K562 treated with DMSO at 1 percent for 48 hours (cell line): ENCODE measurements around the gene FAM234A. TPM values are rescaled to one million over a fixed set of nuclear protein-coding genes. Genes with fewer than 3 reads are reported as not detected.

Source experiments
- total RNA-seq: library from RNA; unstranded; fragments of 300-600 nt; gene quantifications from 2 replicates; pipeline ENCODE4 v1.2.3, GENCODE V29; 2022; ENCODE audit warnings: low replicate concordance; ENCODE audit errors: extremely low read depth

The FAM234A gene
- total RNA-seq, result not detected in 2 replicates

GRCh38 chr16:234468-235305, at the start of gene FAM234A:
TSS of gene FAM234A (plus strand) at chr16:234821. CDS start at chr16:254414, 19,593 bp downstream.

GRCh38 chr16:228852-229730, 5.5 kb upstream of the FAM234A start, which contains the start of gene LUC7L:
TSS of gene LUC7L (minus strand) at chr16:229449. CDS start at chr16:229339, 110 bp downstream.

GRCh38 chr16:275786-276232, 41.2 kb downstream of the FAM234A start, which contains the start of gene RGS11:
TSS of gene RGS11 (minus strand) at chr16:275944. CDS start at chr16:275911, 33 bp downstream.

DNA sequence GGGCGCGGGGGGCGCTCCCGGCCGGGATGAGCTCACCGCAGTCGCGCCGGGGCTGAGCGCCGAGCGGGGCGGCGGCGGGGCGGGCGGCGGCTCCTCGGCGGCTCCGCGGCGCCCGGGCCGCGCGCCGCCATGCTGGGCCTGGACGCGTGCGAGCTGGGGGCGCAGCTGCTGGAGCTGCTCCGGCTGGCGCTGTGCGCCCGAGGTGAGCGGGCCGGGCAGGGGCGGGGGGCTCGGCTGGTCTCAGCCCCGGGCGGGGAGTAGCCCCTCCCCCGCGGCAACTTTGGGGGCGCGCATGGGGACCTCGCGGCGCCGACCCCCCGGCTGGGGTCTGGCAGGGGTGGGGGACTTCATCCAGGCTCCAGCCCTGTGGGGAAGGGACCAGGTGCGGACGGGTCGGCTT, 45.9 kb downstream of the FAM234A start, which contains the start of gene ARHGDIG:
TSS of gene ARHGDIG (plus strand) at position 40 of the 400 bp plus-strand sequence. CDS start at position 130, 90 bp downstream.

DNA sequence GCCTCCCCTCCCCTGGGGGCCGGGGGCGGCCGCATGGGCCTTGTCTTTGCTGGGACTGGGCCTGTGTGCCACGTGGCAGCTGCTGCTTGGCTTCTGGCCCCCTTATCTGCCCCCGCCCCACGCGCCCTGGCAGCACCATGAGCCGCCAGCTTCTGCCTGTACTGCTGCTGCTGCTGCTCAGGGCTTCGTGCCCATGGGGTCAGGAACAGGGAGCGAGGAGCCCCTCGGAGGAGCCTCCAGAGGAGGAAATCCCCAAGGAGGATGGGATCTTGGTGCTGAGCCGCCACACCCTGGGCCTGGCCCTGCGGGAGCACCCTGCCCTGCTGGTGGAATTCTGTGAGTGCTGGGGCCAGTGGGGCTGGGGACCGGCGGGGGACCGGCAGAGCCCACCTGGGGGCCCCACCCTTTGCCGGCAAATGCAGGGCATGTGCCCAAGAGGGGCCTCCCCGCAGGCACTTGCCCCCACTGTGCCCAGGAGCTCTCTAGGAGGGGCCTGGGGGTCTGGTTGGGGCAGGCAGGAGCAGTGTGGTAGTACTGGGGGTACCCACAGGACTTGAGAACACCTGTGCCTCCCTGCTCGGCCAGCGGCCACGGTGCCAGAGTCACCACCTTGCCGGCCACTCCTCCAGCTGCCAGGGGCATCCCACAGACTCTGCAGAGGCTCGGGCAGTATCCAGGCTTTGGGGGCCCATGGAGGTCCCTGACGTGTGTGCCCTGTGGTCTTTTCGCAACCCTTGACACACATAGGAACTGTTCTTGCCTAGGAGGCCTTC, 48.6 kb downstream of the FAM234A start, which contains the start of gene PDIA2:
TSS of gene PDIA2 (plus strand) at position 132 of the 773 bp plus-strand sequence. CDS start at position 138, 6 bp downstream.

Other genes with a start within 250 kb of the FAM234A start
- not detected in 2 replicates for gene POLR3K, start 181.2 kb upstream of the FAM234A start, total RNA-seq
- gene SNRNP25, start 181.0 kb upstream of the FAM234A start, total RNA-seq, result not detected in 2 replicates
- gene RHBDF1, start 162.2 kb upstream of the FAM234A start, total RNA-seq, result not detected in 2 replicates
- not detected in 2 replicates for gene MPG, start 156.6 kb upstream of the FAM234A start, total RNA-seq
- gene NPRL3, start 96.1 kb upstream of the FAM234A start, total RNA-seq, result not detected in 2 replicates
- not detected in 2 replicates for gene HBZ, start 82.2 kb upstream of the FAM234A start, total RNA-seq
- not detected in 2 replicates for gene HBM, start 68.8 kb upstream of the FAM234A start, total RNA-seq
- not detected in 2 replicates for gene HBA2, start 61.9 kb upstream of the FAM234A start, total RNA-seq
- gene HBA1, start 58.1 kb upstream of the FAM234A start, total RNA-seq, result not detected in 2 replicates
- gene HBQ1, start 54.4 kb upstream of the FAM234A start, total RNA-seq, result not detected in 2 replicates
- not detected in 2 replicates for gene LUC7L, start 5.4 kb upstream of the FAM234A start, total RNA-seq
- not detected in 2 replicates for gene RGS11, start 41.1 kb downstream of the FAM234A start, total RNA-seq
- not detected in 2 replicates for gene ARHGDIG, start 45.8 kb downstream of the FAM234A start, total RNA-seq
- gene PDIA2, start 48.3 kb downstream of the FAM234A start, total RNA-seq, result not detected in 2 replicates
- gene AXIN1, start 117.9 kb downstream of the FAM234A start, total RNA-seq, result not detected in 2 replicates
- gene MRPL28, start 135.7 kb downstream of the FAM234A start, total RNA-seq, result not detected in 2 replicates
- not detected in 2 replicates for gene PGAP6, start 147.2 kb downstream of the FAM234A start, total RNA-seq
- gene NME4, start 162.4 kb downstream of the FAM234A start, total RNA-seq, result not detected in 2 replicates
- not detected in 2 replicates for gene DECR2, start 167.1 kb downstream of the FAM234A start, total RNA-seq
- gene RAB11FIP3, start 190.8 kb downstream of the FAM234A start, total RNA-seq, result not detected in 2 replicates